T-helper 9 cell (primary cell): ENCODE results near the gene RBM7.
A peak's percentile ranks its signal among the peaks of the same experiment; 100 is the strongest.

Experiments
- DNase-seq: peaks from one replicate; pipeline ENCODE4 v3.0.0-alpha.2; 2020

The RBM7 gene

DNA sequence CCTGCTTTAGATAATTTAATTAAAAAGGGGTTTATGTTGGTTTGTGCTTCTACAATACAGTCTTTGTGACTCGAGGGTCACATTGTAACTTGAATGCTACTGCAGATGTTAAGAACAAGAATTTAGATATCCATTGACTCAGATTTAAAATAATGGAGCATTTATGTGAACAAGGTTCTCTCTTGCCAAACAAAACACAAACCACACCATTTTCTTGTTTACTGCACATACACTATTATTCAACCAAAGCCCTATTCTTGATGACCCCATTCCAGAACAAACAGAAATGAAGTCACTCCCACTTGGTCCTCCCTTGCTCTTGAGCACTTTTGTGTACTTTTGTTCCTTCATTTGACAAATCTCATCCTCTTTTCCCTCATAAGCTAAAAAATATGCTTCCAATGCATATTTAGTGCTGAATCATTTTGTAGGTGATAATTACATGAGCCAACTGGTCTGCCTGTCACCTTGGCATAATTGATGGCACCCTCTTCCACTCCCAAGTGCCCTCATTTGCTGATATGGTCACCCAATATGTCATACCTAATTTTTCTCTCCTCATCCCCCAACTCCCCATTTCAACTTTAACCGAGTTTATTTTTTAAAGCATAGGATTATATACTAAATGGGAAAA is 3.0 kb upstream of the RBM7 start:
- DNase-seq: no peak

DNA sequence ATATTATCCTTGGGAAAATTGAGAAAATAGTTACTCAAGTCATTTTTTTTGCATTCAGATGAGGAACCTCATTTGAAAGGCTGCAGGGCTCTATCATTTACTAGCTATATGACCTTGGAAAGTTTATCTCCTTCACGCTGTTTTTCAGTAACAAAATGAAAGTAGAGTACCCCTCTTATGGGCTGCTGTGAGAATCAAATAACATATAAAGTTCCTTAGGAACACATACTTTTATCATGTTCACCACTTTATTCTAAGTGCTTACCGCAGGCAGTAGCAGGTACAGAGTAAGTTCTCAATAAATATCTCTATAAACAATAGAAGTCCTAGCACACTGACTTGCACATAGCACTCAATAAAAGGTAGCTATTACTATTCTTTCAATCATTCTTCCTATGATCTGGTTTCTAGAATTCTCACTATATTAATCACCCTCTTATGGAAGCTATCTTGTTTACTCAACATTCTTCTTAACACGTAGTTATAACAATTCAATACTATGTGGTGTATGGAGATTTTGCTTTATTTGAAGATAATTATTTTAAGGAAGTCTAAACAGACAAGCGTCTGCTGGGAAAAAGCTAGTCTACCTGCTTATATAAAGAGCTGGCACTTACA is 2.1 kb upstream of the RBM7 start:
- no peak for DNase-seq

DNA sequence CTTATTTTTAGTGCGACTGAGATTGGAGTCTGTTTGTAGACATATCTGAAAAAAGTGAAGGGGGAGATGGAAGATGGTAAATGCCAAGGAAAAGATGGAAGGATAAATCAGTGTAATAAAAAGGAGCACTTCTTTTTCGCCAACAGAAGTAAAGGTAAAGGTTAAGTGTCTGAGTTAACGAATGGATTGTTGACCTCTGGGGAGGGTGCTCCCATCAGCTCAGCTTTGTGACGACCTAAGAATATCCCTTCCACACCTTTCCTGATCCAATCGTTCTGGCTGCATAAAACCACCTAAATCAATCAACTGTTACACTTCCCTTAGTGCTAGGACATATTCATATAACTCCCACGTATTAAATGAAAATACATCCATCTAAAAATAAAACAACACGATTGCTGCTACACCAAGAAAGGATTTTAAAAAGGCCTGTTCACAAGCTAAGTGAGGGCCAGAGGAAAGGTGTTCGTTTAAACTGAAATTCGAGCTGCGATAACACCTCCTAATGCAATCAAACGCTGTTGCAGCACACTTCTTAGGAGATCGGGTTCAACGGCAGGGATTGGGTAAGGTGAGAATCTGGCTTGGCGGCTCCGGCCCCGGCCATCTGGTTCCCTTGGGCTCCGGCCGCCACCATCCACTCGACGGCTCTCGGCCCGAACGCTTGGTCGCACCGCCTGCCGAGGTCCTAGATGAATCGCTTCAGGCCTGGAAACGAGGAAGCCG is 813 bp upstream of the RBM7 start:
- no peak for DNase-seq

DNA sequence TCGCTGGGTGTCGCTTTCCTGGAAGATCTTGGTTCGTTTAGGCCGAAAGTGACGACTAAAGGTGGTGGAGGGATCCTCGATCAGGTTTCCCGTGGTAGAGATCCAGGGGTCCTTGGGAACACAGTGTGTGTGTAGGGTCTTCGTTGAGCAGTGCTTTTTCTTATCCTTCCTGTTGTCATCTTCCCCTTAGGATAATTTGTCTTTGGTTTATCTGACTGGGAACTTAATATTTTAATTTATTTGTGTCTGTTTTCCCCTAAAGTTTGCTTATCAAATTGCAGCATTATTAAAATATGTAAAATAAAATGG is 403 bp downstream of the RBM7 start:
- no peak for DNase-seq

DNA sequence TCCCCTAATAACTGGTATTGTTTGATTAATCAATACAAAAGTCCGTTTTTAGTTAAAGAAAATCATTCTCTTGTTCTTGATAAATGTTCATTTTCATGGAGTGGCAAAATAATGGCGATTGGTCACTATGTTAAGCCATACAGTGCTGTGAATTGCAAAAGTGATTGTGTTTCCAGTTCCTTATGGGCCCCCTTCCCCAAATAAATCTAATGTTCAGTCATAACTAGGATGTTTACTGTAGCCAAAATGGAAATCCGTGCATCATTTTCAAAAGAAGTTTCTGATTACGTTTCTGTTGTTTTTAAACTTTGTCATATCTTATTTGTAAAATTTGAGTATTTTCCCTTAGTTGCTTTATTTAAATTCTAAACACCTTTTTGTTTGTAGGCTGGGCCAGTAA is 845 bp downstream of the RBM7 start:
- no peak for DNase-seq

DNA sequence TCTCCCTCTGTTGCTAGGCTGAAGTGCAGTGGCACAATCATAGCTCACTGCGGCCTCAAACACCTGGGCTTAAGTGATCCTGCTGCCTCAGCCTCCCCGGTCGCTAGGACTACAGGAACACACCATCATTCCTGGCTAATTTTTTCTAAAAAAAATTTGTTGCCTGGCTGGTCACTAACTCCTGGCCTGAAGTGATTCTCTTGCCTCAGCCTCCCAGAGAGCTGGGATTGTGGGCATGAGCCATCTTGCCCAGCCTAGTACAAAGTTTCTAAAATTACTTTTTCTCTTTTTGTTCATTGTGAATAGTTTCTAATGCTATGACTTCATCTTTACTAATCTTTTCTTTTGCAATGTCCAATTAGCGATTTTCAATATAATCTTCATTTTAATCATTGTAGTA is 12.5 kb downstream of the RBM7 start:
- no peak for DNase-seq

DNA sequence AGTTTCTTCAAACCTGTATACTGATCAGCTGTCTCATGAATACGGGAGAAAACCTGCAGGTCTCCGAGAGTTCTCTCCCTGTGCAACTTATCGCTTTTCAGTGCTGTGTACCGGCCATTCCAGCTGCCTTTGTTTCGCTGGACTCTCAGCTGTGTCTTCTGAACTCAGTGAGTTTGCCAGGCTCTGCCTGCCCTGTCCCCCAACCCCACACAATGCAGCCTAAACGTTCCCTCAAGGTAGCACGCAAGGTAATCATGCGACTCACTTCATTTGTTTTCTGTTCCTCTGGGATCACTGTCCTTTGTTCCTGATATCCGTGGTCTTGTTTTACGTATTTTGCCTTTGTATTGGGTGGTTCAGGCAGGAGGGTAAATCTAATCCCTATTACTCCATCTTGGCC is 13.5 kb downstream of the RBM7 start:
- DNase-seq: no peak

DNA sequence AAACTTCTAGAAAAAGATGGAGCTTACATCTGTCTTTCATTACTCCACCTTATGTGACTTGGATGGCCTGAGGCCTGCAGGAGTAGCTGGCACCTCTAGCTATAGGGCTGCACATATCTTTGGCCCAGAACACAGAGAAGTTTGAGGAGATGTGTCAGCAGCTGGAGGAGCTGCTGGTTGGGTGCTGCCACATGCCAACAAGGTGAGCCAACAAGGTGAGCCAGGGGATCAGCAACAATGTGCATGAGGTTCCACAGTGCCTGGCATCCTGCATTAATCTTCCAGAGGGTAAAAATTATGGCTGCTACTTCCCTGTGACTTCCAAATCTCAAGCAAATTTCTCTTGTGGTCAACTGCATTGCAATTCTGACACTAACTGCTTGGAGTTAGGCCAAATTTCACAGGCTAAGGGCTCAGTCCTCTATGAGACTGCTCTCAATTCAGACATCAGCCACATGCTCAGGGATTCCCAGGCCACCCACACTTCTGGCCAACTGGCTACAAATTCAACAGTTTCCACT is 16.0 kb downstream of the RBM7 start:
- no peak for DNase-seq

DNA sequence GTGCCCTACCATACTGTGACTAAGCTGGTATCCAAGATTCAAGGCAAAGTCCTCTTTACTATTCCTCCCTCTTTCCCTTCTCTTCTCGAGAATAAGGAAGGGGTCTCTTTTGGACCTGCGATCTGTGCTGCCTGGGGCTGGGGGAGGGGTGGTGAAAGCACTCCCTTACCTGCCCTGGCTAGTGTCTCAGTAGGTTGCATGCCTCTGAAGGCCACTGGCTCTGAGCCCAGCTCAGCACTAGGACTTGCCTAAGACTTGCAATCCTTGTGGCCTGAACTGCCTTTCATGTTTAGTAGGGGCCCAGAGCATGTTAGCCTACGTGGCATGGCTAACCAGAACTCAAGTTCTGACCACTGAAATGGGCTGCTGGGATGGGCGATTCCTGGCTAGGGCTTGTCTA is 25.8 kb downstream of the RBM7 start:
- DNase-seq: no peak

DNA sequence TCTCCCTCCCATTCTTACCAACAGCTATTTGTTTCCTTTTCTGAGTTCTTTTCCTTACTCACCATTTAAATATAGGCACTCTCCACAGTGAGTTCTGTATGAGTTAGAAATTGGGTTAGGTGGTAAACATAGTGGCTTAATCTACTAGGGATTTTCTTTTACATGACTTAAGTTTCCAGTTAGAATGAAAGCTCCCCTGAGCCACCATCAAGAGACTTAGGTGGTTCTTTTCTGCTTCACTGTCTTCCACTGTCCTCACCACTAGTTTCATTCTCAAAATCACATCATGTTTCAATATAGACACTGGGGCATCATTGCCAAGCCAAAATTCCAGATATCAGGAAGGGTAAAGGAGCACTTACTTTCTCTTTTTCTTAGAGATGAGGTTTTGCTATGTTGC is 29.8 kb downstream of the RBM7 start:
- no peak for DNase-seq

DNA sequence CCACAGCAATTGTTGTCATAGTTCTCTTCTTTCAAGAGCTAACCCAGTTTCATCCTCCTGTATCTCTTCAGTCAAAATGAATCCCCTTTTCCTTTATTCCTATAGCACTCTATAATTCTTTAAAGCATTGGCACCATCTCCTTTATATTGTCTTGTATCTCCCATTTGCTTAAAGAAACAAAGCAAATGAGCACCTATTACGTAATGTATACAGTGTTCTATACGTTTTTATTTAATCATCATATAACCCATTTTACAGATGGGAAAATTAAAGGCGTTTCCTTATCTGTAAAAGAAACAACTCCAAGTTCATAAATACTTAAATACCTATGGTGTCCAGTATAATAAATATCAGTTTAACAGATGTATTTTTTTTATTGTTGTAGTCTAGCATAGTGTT is 32.4 kb downstream of the RBM7 start:
- no peak for DNase-seq

DNA sequence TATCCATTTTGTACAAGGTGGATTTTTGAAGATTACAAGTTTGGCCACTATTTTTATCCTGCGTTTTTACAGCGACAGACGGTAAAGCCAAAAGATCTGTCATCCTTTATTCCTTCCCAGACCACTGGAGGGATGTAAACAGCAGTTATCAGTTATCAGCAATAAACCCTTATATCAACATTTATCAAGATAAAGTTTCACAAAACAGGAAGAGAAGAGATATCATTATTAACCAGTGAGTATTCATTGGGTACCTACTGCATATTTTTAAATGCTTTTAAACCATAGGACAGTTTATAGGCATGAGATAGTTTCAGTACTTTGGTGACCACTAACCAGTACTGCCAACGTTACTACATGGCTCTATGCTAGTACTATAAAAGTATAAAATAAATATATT is 32.9 kb downstream of the RBM7 start:
- no peak for DNase-seq

DNA sequence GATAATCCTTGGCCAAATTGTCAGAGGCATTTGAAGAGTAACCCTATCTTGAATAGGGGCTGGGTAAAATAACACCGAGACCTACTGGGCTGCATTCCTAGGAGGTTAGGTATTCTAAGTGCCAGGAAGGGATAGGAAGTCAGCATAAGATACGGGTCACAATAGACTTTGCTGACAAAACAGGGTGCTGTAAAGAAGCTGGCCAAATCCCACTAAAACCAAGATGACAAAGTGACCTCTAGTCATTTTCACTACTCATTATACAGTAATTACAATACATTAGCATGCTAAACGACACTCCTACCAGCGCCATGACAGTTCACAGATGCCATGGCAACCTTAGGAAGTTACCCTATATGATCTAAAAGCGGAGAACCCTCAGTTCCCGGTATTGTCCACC is 37.8 kb downstream of the RBM7 start:
- no peak for DNase-seq

DNA sequence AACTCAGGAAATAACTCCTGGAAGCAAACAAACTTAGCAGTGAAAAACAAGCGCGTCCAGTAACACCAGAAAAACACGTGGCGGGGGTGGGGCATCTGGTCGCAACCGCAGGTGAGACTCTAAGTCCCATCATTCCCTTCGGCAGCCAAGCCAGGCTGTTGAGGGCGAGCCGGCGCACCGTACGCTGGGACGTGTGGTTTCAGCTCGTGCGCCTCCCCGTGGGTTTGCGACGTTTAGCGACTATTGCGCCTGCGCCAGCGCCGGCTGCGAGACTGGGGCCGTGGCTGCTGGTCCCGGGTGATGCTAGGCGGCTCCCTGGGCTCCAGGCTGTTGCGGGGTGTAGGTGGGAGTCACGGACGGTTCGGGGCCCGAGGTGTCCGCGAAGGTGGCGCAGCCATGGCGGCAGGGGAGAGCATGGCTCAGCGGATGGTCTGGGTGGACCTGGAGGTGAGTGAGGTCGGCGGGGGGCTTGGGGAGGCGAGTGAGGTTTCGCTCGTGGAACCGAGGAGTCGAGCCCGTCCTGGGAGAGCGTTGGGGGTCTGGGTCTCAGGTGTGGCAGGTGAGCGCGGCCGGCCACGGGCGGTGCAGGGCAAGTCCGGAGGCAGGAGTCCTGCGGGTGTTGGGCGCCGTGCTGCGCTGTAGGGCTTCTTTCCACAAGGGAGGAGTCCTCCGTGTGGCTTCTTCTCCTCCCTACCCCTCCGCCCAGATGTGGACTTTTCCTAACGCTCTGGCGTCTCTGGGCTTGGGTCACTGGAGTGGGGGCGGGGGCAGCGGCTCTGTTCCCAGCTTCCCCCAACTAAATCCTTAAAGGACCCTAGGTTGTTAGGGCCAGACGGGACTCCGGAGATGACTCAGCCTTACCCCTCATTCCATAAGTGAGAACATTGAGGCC is 39.0 kb downstream of the RBM7 start, which contains the start of gene REXO2:
Gene REXO2, plus strand, starts transcription at position 239 of the 892 bp plus-strand sequence. Its CDS starts 62 bp downstream, at position 301.
- DNase-seq: peak; percentile 88

DNA sequence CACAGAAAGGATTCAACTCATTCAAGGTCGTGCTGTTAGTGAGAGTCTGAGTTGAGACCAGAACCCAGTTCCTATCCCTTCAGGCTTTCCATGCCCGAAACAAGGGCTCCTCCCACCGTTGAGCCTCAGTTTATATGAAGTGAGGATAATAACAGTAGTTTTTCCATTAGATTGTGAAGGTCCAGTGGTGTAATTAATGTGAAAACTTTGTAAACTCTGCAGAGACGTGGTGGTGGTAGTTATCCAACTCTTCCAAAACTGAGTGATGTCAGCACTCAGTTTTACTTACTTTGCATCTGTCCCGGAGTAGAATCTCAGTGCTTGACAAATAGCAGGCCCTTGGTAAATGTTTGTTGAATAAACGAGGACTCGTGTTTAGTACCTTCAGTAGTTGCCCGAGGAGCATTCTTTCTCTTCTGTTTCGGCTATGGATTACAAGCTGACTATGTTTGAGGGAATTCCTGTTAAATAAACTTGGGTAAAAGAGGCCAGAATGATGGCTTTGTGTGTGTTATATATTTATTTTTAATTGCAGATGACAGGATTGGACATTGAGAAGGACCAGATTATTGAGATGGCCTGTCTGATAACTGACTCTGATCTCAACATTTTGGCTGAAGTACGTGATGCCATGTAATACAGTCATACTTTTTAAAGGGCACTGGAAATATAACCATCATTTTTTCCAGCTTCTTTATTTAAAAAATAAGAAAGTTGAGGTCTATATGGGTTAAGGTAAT is 39.8 kb downstream of the RBM7 start:
- no peak for DNase-seq

DNA sequence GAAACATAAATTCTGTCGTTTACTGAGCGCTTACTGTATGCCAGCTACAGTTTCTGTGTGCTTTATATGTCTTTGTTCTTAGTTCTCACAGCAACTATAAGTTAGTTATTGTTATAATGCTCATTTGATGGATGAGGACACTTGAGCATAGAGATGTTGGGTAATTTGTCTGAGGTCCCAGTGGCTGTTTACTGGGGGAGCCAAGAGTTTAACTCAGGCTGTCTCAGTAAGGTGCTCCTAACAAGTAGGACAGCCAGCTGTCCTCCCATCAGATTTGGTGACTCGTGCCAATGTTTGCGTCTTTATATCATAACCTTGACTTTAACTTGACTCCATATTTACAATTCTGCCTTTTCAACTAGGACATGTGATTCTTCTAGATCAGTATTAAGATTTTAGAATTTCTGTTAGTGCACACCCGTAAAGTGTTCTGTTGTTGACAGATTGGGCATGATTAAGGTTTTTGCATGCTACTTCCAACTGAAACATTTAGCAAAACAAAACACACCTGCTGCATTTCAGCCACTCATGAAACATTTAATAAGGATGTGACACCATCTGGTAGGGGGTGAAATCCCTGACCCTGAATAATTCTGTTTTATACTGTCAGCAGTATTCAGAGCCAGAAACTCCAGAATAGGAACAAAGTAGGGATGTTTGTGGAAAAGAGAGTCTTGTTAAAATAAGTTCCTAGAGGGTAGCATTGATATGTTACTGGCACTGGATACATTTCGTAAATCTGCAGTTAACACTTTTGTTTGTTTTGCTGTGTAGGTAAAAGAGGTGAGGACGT is 40.7 kb downstream of the RBM7 start:
- DNase-seq: no peak

DNA sequence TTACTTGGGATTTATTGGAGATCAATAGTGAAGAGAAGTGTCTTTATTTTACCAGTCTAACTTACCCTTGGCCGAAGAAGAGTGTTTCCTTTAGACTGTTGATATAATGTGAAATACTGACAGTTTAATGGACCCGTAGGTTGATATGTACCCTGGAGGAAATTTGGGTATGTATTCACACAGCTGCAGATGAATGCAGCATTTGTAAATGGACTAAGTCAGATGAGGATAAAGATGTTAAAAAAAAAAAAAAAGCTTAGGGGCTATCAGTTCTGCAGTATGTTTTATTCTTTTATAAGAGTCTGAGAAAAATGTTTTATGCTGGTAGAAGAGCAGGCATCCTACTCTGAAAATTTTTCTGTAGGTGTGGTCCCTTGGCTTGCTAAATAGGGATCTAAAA is 41.5 kb downstream of the RBM7 start:
- DNase-seq: no peak

DNA sequence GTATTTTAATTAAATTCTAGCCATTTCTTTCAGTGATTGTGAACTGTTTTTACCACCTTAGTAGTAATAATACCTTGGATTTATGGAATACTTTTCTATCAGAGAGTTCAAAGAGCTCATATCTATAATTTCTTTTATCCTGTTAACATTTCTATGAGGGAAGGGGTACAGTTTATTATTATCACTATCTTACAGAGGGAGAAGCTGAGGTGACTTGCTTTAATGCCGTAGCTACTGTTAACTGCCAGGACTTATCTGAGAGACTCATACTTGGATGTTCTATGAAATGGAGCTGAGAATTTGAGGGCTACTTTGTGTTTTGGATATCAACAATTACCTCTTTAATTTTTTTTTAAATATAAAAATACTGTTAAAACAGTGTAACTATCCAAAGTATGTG is 42.1 kb downstream of the RBM7 start:
- DNase-seq: no peak

DNA sequence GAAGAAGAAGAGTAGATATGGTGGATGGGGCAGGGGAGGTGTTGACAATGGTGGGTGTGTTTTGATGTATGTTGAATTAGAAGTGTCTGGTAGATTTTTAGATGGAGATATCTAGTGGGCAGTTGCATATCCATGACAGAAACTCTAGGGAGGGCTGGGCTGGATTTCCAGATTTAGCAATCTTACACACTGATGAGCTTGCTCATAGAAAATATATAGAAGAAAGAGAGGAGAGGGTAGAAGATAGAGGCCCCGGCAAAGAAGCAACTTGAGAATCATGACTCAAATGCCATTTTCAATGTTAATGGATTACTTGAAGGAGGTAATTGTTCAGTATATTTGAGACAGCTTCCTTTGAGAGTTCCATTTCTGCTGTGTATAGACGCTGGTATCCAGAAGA is 47.0 kb downstream of the RBM7 start:
- no peak for DNase-seq

DNA sequence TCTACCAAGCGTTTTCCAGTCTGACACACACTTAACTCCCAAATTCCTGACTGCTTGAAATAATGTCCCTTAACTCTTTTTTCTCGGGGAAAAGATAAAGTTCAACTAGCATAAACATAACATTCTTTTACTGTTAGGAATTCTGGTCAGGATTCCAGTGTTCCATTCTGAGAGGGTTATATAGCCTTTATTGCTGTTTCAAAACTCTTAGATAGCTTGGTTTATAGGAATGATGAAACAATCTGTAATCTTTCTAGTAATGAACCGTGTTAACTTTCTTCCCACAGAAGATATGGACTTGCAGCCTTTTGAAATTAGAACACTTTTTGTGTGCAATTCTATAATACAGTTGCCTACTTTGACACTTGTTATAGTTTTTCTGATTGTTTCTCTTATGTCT is 47.4 kb downstream of the RBM7 start:
- DNase-seq: no peak

DNA sequence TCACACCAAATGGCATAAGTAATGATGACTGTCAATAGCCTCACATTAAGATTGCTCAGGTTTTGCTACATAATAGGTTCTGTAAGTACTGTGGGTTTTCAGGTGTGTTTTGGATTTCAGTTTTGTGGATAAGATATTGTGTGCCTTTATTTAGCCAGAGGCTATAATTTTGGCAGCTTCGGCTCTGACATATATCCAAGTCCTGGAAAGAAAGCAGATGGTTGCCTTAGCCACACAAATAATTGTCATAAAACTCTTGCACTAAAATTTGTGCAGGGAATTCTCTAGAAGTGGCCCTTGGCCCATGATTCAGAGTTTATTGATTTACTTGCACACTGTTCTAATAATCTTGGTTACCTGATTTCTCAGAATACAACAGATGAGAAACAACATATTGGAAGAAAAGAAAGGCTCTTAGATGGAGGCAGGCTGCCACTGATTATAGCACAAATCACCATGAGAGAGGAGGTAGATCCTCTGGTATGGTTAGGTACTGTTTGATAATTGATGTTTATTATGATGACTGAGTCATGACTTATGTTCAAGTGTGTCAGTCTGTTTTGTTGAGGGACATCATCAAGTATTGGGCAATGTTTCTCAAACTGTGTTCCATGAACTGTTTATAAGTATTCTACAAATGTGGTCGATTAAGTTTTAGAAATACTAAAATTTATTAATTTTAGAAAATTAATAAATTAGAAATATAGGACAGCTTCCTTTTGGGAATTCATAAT is 48.5 kb downstream of the RBM7 start:
- DNase-seq: no peak
